GM12872 (cell line): Measurements from ENCODE around the gene ME3.

Experiments used
- TF ChIP-seq, protein P1 (sequence below): IDR thresholded peaks from 3 replicates; pipeline ENCODE4 v1.5.1; 2011; ENCODE audit warnings: low read depth, mild to moderate bottlenecking, low read length, moderate library complexity; ENCODE audit not compliant: insufficient read depth

ME3 gene

DNA sequence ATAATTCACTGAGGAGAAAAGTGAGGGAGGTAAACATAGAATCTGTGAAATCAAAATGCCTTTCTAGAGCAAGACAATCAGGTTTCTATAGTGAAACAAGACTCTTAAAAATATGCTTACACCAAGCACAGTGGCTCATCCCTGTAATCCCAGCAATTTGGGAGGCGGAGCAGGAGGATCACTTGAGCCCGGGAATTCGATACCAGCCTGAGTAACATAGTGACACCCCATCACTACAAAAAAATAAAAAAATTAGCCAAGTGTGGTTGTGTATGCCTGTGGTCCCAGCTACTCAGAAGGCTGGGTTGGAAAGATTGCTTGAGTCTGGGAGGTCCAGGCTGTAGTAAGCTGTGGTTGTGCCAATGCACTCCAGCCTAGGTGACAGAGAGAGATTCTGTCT lies 43.2 kb upstream of the ME3 start:
- TF ChIP-seq, protein P1, sequence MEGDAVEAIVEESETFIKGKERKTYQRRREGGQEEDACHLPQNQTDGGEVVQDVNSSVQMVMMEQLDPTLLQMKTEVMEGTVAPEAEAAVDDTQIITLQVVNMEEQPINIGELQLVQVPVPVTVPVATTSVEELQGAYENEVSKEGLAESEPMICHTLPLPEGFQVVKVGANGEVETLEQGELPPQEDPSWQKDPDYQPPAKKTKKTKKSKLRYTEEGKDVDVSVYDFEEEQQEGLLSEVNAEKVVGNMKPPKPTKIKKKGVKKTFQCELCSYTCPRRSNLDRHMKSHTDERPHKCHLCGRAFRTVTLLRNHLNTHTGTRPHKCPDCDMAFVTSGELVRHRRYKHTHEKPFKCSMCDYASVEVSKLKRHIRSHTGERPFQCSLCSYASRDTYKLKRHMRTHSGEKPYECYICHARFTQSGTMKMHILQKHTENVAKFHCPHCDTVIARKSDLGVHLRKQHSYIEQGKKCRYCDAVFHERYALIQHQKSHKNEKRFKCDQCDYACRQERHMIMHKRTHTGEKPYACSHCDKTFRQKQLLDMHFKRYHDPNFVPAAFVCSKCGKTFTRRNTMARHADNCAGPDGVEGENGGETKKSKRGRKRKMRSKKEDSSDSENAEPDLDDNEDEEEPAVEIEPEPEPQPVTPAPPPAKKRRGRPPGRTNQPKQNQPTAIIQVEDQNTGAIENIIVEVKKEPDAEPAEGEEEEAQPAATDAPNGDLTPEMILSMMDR: no peak

DNA sequence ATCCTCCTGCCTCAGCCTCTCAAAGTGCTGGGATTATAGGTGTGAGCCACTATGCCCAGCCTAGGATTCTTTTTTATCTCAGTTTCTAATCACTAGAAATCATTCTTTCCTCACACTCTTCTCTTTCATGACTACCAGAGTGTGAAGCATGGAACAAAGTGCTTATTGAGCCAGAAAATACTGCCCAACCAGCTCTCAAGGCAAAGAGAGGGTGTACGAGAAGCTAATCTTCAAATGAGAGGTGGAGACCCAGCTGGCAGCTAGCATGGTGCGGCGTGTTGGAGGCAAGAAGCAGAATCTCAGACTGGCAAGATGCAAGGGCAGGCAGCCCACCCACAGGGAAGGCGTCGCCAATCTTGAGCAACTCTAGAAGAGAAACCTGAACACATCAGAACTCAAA lies 41.1 kb upstream of the ME3 start:
- TF ChIP-seq, protein P1: no peak

DNA sequence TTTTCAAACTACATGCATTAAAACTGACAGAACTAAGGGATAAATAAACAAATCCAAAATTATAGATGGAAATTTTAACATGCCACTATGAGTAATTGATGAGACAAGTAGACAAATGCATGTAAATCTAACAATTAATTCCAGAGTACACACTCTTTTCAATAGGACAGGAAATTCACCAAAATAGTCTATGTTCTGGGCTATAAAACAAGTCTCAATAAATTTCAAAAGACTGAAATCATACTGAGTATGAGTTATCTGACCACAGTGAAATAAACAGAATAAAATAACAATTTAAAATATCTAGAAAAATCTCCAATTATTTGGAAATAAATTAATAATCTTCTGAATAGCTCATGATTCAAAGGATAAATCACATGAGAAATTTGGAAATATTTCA lies 38.5 kb upstream of the ME3 start:
- TF ChIP-seq, protein P1: no peak

DNA sequence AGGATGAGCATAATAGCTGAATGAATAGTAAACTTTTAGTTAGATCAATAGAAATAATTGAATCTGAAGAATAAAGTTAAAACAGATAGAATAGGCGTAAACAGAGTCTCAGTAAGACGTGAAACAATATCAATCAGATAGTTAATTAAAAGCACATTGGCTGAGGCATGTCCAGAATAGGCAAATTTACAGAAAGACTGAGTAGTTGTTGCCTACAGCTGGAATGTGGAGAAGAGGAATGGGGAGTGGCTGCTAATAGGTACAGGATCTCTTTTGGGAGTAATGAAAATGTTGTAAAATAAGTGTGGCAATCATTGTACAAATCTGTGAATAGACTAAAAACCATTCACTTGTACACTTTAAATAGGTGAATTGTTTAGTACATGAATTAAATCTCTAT lies 36.3 kb upstream of the ME3 start:
- TF ChIP-seq, protein P1: no peak

DNA sequence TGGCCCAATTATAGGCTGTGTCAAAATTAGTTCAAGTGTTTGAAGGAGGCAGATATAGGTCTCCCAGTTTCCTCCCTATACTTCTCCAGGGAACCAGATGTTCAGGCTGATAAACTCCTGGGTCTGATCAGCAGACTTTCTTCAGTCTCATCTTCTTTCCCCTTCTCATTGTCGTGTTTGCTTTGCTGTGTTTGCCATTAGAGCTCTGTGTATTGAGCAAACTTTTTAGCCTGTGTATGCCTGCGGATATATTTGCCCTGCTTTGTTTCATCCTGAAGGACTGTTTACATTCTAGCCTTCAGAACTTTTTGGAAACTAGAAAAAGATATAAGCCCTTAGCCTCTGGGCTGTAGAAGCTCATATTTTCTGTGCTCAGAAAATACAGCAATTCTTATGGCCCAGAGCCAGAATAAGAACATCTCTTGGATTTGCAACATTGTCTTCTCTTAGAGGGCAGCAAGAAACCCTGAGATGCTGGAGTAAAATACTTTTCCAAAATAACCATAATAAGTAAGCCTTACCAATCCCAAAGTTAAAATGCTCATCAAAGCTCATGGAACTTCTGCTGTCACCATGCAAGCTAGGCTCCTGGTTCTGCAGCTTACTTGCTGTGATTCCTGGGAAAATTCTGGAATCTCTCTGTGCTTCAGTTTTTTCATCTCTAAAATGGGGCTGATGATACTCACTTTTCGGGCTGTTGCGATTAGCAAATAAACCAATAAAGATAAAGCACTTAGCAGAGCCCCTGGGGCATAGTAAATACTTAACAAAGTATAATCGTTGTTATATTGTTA lies 34.1 kb upstream of the ME3 start:
- TF ChIP-seq, protein P1: no peak

DNA sequence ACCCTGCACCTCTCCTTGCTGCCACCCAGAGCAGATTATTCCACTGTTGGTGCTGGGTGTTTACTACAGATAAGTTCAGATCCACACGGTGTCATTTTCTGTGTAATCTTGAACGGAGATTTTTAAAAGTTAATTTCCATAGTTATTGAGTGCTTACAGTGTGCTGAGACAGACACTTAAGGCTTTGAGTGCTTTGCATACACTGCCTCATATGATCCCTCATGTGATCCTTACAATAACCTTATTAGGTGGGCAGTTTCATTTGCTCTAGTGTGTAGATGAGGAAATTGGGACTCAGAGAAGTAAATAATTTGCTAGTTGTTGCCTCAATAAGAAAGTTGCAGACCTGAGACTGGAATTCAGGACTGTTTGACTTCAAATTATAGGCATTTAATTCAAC lies 32.3 kb upstream of the ME3 start:
- TF ChIP-seq, protein P1: no peak

DNA sequence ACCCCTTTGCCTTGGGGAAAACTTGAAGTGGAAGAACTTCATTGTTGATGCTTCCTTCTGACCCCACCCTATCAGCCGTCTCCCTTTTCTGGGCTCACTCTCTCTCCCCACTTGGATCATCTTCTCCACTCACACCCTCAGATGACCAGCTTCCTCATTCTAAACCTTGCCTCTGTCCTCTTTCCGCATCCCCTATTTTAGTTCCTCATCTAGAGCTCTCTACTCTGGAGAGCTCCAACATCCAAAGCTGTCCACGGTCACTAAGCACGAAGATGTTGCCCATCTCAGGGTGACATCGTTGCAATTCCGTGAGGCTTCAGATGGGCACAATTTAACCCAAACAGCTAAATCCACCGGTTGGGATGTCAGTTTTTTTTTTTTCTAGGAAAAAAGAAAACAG lies 31.6 kb upstream of the ME3 start:
- TF ChIP-seq, protein P1: no peak
